ENCODE measurements around the gene CHCHD2.

- TF ChIP-seq, protein P1, sequence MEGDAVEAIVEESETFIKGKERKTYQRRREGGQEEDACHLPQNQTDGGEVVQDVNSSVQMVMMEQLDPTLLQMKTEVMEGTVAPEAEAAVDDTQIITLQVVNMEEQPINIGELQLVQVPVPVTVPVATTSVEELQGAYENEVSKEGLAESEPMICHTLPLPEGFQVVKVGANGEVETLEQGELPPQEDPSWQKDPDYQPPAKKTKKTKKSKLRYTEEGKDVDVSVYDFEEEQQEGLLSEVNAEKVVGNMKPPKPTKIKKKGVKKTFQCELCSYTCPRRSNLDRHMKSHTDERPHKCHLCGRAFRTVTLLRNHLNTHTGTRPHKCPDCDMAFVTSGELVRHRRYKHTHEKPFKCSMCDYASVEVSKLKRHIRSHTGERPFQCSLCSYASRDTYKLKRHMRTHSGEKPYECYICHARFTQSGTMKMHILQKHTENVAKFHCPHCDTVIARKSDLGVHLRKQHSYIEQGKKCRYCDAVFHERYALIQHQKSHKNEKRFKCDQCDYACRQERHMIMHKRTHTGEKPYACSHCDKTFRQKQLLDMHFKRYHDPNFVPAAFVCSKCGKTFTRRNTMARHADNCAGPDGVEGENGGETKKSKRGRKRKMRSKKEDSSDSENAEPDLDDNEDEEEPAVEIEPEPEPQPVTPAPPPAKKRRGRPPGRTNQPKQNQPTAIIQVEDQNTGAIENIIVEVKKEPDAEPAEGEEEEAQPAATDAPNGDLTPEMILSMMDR (IDR thresholded peaks at IDR 0.05; ENCODE audit: low read depth, low read length): no peak
- no peak for TF ChIP-seq EZH2phosphoT487 (IDR thresholded peaks at IDR 0.05; ENCODE audit: low read depth)
Measured at GRCh38 chr7:56125831-56126230, 19.6 kb upstream of the CHCHD2 start.
